GM12865 (cell line): ENCODE results near the gene TRAPPC12.

Experiments used
- DNase-seq: peaks from one replicate; pipeline ENCODE4 v3.0.0; 2010; ENCODE audit warnings: low read depth
- H3K4me3 ChIP-seq: 2 replicates; pipeline ENCODE4 v1.5.1; 2011; ENCODE audit warnings: mild to moderate bottlenecking, low read depth, low read length, control low read depth
- TF ChIP-seq, protein P1 (sequence below): IDR thresholded peaks from 2 replicates; pipeline ENCODE4 v1.5.1; 2011; ENCODE audit warnings: low read length, control low read depth, low read depth, inconsistent platforms; ENCODE audit not compliant: insufficient read depth; ENCODE audit errors: missing control alignments

TRAPPC12 gene

DNA sequence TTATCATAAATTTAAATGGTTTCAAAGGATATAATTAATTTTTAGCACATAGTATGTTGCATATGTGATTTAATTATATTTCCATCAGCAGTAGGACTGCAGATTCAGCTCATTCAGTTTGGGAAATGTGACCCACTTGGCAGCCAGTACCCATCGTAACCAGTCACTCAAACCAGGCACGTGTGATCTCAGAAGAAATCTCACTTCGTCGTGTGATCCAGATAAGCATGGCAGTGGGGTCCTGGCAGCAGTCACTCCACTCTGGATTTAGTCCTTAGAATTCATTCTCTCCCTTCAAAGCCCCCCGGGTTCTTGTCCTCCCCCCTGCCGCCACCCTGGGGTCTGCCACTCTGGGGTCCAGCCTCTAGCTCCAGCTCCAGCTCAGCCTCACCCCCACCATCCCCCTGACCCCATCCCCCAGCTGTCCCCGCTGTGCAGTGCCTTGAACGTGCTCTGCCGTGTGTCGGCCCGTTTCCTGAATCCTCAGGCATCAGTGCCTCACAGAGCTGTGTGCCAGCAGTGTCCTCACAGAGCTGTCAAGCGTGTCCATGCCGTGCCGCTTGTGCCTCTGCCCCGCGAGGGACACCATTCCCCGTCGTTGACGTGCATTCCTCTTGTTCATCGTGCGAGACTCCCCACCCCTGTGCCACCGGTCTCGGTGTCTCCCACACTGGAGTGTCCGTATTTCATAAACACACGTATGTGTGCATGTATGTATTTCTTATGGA lies 34.8 kb downstream of the TRAPPC12 start:
- TF ChIP-seq, protein P1, sequence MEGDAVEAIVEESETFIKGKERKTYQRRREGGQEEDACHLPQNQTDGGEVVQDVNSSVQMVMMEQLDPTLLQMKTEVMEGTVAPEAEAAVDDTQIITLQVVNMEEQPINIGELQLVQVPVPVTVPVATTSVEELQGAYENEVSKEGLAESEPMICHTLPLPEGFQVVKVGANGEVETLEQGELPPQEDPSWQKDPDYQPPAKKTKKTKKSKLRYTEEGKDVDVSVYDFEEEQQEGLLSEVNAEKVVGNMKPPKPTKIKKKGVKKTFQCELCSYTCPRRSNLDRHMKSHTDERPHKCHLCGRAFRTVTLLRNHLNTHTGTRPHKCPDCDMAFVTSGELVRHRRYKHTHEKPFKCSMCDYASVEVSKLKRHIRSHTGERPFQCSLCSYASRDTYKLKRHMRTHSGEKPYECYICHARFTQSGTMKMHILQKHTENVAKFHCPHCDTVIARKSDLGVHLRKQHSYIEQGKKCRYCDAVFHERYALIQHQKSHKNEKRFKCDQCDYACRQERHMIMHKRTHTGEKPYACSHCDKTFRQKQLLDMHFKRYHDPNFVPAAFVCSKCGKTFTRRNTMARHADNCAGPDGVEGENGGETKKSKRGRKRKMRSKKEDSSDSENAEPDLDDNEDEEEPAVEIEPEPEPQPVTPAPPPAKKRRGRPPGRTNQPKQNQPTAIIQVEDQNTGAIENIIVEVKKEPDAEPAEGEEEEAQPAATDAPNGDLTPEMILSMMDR: no peak
- DNase-seq: no peak

DNA sequence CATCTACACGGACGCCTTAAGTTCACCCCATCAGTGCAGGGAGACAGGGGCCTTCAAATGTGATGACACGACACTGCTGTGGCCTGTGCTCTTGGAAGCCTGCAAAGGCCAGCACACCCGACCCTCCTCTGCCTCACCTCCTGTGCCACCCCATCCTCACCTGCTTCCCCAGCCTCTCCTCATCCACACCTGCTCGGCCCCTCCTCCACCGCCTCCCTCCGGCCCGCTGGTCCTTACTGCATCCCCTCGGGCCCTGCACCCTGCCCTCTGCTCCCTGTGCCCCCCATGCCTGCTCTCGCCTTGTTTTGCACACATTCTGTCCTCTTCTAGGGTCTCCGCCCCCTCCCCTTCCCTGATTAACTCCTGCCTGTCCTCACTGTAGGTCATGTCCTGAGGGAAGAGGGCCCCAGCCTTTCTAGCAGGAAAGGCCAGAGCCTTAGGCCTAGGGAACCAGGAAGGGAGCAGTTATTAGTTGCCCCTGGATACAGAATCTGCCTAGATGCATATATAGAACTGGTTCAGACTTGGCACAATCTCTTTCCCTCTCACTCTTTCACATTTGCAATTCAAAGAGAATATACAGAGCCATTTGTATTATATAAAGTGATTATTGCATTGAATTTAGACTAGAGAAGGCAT lies 39.4 kb downstream of the TRAPPC12 start:
- TF ChIP-seq, protein P1: no peak
- no peak for DNase-seq
- no peak overlapping the region for H3K4me3 ChIP-seq

More for the DNA sequence above, 34.8 kb downstream of the TRAPPC12 start:
- H3K4me3 ChIP-seq: no peak overlapping the region

GRCh38 chr2:3420076-3420768 lies 40.7 kb downstream of the TRAPPC12 start:
- TF ChIP-seq, protein P1: no peak

DNA sequence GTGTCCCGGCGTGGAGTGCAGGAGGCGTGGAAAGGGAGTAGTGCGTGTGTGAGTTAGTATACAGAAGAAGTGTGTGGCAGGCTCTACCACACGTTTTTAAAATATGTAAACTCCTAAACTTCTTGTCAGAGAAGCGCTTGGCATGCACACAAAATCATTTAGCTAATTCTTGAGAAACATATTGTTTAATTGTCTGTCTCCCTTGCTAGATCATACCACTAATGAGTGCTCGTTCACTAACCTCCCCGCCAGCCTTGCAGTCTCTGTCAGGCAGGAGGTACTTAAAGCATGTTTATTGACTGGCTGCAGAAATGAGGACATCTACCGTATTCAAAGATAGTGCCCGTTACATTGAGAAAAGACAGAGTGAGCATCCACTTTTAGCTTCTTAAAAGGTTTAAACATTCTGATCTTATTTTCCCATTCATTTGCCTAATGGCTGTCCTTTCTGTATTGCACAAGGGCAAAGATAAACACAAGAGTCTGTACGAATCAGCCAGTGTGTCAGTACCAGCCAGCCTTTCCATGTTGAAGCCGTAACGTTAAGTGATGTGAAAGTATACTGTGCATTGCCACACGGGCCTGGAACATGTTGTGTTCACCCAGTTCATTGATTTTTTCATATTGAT lies 41.4 kb downstream of the TRAPPC12 start:
- TF ChIP-seq, protein P1: no peak
- DNase-seq: no peak
- no peak overlapping the region for H3K4me3 ChIP-seq

More at GRCh38 chr2:3420076-3420768, 40.7 kb downstream of the TRAPPC12 start:
- DNase-seq: peak; percentile 45
- no peak overlapping the region for H3K4me3 ChIP-seq

DNA sequence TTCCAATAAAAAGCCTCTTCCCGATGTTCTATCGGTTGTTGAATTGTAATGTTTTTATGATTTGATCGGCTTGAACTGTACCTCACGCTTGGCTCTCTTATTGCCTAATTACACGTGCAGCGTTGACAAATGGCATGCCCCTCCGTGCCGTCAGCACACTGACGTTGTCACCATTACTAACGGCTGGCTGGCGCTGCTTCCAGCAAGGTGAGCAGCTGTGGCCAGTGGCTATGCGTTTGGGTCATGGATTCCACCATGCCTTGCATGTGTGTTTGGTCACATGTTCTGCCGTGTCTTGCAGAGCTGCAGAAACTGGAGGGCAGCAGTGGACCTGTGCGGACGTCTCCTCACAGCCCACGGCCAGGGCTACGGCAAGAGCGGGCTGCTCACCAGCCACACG lies 42.1 kb downstream of the TRAPPC12 start:
- DNase-seq: no peak
- TF ChIP-seq, protein P1: no peak
- H3K4me3 ChIP-seq: no peak overlapping the region

GRCh38 chr2:3422161-3422779 lies 42.8 kb downstream of the TRAPPC12 start:
- no peak overlapping the region for H3K4me3 ChIP-seq
- DNase-seq: peak; percentile 64
- TF ChIP-seq, protein P1: no peak
